Activated naive CD4-positive, alpha-beta T cell treated with Interleukin-2 at 50 U/mL for 16 hours (primary cell): Measurements from ENCODE around the gene WDFY3.

Source experiments
- DNase-seq: peaks from one replicate; pipeline ENCODE4 v3.0.0-alpha.2; 2020

Gene WDFY3

DNA sequence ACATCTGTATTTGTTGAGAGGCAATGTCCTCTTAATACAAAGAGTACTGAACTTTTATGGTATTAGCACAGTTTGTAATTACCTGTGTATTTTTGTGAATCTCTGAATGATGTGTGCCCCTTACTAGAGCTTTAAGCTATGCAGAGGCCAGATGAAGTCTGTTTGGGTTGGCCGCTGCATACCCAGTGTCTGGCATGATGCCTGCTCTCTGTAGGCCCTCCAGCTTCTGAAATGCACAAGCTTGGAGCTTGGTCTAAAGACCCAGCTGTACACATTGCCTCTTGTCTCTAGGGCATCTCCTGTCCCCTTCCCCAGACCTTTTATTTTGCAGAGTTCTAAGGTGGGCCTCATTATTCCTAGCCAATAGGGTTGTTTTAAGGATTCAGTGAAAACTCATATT, 315.0 kb downstream of the WDFY3 start:
- DNase-seq, result no peak

GRCh38 chr4:84648863-84649647, 317.4 kb downstream of the WDFY3 start:
- DNase-seq, result no peak

- no peak for DNase-seq
Observed at GRCh38 chr4:84648178-84648577, 318.3 kb downstream of the WDFY3 start.

- DNase-seq, result no peak
Observed at GRCh38 chr4:84647312-84647884, 319.1 kb downstream of the WDFY3 start.

DNA sequence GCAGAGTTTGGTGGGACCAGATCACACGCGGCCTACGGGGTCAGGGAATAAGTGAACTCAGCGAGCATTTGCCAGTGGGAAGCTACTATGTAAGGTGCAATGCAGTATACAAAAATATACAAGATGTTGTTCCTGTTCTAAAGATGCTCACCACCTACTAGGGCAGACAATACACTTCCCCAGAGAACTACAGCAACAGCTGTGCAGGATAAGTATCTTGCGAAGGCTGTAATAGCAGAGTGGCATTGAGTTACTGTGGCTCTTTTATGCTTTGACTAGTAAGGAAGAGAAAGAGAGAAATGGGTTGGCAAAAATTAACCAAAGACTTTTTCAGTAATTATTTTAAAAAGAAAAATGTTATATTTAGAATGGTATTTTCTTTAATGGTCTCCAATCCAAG, 322.4 kb downstream of the WDFY3 start:
- DNase-seq, result no peak

- DNase-seq, result no peak
Observed at GRCh38 chr4:84639145-84639544, 327.3 kb downstream of the WDFY3 start.

- DNase-seq, result no peak
Observed at GRCh38 chr4:84638092-84638491, 328.4 kb downstream of the WDFY3 start.

DNA sequence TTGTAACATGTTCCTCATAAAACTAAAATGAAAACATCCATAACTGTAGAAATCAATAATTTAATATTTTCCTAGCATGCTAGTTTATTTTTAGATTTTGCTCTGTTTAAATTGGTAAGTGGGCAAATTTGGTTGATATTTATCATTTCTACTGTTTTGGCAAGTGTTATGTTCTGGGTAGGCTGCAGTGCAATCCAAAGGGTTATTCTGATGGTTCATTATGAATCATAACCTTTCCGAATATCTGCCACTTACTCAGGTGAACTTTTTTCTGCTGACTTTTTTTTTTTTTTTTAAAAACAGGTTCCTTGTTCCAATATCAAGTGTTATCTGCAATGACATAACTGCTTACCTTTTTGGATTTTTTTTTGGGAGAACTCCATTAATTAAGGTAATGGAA, 331.5 kb downstream of the WDFY3 start:
- DNase-seq, result no peak

GRCh38 chr4:84632092-84632491, 334.4 kb downstream of the WDFY3 start:
- DNase-seq, result no peak

GRCh38 chr4:84631573-84631972, 334.9 kb downstream of the WDFY3 start:
- DNase-seq, result no peak

DNA sequence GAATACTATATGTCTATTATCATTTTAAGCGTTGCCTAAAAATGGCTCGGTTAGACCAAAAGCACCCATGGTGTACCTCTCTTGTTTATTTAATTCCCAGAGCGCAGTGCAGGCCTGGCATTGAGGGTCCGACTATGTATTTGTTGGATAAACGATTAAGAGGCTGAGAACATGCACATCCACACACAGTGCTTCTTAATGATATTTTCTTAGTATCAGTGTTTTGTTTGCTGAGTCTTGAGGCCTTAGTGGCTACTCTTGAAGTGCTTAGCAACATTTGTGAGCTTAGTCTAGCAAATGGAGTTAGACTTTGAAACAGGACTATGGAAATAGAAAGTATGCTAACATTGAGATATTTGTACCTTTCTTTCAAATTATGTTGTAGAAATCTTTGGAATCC, 339.8 kb downstream of the WDFY3 start:
- no peak for DNase-seq

- DNase-seq, result no peak
Observed at GRCh38 chr4:84623661-84624060, 342.8 kb downstream of the WDFY3 start.

DNA sequence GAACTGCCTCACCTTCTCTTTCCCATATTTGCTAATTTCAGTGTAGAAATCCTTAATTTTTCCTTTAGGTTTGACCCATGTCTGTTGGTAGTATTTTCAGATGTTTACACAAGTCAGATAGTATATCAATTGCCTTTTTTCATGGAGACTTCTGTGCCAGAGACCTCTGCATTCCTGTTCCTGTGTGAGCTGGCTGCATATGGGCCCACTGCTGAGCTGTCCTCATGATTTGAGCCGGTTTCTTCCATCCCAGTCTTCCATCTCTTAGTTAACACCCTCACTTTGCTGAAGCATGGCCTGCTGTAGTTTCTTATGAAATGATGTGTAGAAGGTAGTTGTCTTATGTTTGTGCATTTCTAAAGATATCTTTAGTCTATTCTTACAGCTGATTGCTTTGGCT, 343.5 kb downstream of the WDFY3 start:
- no peak for DNase-seq
